LNCaP clone FGC (cell line): ENCODE data around the gene TPX2.

ENCODE experiments used
- DNase-seq: peaks from one replicate; pipeline ENCODE4 v3.0.0-alpha.2; 2011; ENCODE audit warnings: low read depth
- H3K4me3 ChIP-seq: 2 replicates; pipeline ENCODE4 v1.5.1; 2011; ENCODE audit warnings: mild to moderate bottlenecking, low read depth, low read length, control low read depth
- CTCF ChIP-seq: IDR thresholded peaks from 2 replicates; pipeline ENCODE4 v1.5.1; 2012; ENCODE audit warnings: mild to moderate bottlenecking; ENCODE audit not compliant: control insufficient read depth, insufficient read depth; ENCODE audit errors: extremely low read depth

Gene TPX2

GRCh38 chr20:31829731-31830130 lies 90.6 kb downstream of the TPX2 start:
- TF ChIP-seq CTCF, result no peak
- H3K4me3 ChIP-seq, result no peak overlapping the region
- DNase-seq, result no peak

- no peak overlapping the region for H3K4me3 ChIP-seq
- no peak for DNase-seq
- TF ChIP-seq CTCF, result no peak
Measured at GRCh38 chr20:31830406-31830981, 91.4 kb downstream of the TPX2 start.

GRCh38 chr20:31831211-31831610 lies 92.1 kb downstream of the TPX2 start:
- TF ChIP-seq CTCF, result no peak
- no peak for DNase-seq
- no peak overlapping the region for H3K4me3 ChIP-seq

GRCh38 chr20:31831771-31832306 lies 92.7 kb downstream of the TPX2 start:
- DNase-seq, result no peak
- no peak overlapping the region for H3K4me3 ChIP-seq
- TF ChIP-seq CTCF, result no peak

GRCh38 chr20:31833130-31833930 lies 94.2 kb downstream of the TPX2 start:
- peak; percentile 74 for TF ChIP-seq CTCF
- no peak overlapping the region for H3K4me3 ChIP-seq
- DNase-seq, result no peak

GRCh38 chr20:31833931-31834521 lies 94.9 kb downstream of the TPX2 start:
- no peak for TF ChIP-seq CTCF
- no peak for DNase-seq
- no peak overlapping the region for H3K4me3 ChIP-seq
